ENCODE results near the gene ANKRD65. TPM values are rescaled to one million over a fixed set of nuclear protein-coding genes. Genes with fewer than 3 reads are reported as not detected.
"Not testable (repeated sequence)": the region's sequence is repeated elsewhere in the genome, so short reads cannot be mapped to it uniquely, and the experiment has no call there.

The ANKRD65 gene
- total RNA-seq, 1 experiment from 2014 or later = 14.7 TPM

DNA sequence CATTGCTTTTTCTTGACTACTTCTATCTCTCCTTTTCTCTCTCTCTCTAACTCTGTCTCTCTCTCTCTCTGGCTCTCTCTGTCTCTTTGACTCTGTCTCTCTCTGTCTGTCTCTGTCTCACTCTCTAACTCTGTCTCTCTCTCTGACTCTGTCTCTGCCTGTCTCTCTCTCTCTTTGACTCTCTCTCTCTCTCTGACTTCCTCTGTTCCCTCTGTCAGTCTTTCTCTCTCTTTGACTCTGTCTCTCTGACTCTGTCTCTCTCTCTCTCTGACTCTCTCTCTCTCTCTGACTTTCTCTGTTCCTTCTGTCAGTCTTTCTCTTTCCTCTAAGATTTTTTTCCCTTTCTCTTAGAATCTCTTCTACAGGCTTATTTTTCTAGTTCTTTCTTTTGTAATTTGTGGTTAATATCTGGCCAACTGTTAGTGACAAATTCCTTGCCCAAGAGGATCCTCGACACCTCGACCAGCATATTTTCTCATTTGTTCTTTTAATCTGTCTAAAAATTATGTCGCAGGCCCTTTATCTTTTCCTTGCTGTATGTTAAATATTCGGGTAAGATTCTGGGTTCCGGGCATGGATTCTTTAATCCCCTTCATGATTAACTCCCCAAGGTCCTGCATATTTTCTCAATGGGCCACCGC, 28.1 kb upstream of the ANKRD65 start, which contains the start of gene ATAD3C:
Gene ATAD3C, plus strand, starts transcription at position 591 of the 641 bp plus-strand sequence. CDS start 995 bp downstream, outside the sequence.
- ChIA-PET POLR2A (ENCODE audit: unreplicated experiment) (no interaction called here), CTCF (no interaction called here)

DNA sequence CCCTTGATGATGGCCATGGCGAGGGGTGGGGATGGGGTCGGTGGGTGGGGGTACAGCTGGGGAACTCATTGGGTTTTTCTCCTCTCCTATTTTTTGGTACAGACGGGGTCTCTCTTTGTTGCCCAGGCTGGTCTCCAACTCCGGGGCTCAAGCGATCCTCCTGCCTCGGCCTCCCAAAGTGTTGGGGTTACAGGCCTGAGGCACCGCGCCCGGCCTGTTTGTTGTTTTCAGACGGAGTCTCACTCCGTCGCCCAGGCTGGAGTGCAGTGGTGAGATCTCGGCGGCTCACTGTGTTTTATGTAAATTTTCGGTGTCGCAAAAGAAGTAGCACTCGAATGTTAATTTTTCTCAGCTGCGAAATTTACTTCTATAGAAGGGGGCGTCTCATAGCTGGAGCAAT, 25.6 kb upstream of the ANKRD65 start:
- CTCF ChIA-PET; POLR2A ChIA-PET (ENCODE audit: unreplicated experiment); BruUV-seq (replicated peaks): not testable (repeated sequence)

More for the DNA sequence above, 28.1 kb upstream of the ANKRD65 start, which contains the start of gene ATAD3C:
- no peak within 1 kb of the TSS for H3K4me3 ChIP-seq
- no peaks in the 10 kb centered on the region for H4K20me1 ChIP-seq (ENCODE audit: insufficient read depth)
- no peaks in the 10 kb centered on the region for H3K79me2 ChIP-seq (ENCODE audit: low read depth)
- H3K27me3 ChIP-seq (ENCODE audit: insufficient read depth, low read depth) = no peaks in the 10 kb centered on the region
- no peak for DNase-seq
- H3K36me3 ChIP-seq (ENCODE audit: low read depth) = no peaks in the 10 kb centered on the region
- no peaks in the 10 kb centered on the region for H3F3A ChIP-seq (ENCODE audit: insufficient read depth, low read depth)
- no peak for TF ChIP-seq EZH2 (IDR thresholded peaks at IDR 0.05; ENCODE audit: low read depth)
- TF ChIP-seq, protein P1, sequence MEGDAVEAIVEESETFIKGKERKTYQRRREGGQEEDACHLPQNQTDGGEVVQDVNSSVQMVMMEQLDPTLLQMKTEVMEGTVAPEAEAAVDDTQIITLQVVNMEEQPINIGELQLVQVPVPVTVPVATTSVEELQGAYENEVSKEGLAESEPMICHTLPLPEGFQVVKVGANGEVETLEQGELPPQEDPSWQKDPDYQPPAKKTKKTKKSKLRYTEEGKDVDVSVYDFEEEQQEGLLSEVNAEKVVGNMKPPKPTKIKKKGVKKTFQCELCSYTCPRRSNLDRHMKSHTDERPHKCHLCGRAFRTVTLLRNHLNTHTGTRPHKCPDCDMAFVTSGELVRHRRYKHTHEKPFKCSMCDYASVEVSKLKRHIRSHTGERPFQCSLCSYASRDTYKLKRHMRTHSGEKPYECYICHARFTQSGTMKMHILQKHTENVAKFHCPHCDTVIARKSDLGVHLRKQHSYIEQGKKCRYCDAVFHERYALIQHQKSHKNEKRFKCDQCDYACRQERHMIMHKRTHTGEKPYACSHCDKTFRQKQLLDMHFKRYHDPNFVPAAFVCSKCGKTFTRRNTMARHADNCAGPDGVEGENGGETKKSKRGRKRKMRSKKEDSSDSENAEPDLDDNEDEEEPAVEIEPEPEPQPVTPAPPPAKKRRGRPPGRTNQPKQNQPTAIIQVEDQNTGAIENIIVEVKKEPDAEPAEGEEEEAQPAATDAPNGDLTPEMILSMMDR (conservative IDR thresholded peaks at IDR 0.05) = no peak
- no peak within 1 kb of the TSS for H3K4me2 ChIP-seq
- H2AFZ ChIP-seq = 0 out of 2 replicates have a peak within 1 kb of the TSS, but pooled peaks have one; percentile 48
- intact Hi-C loops (cut with micrococcal nuclease; ENCODE audit: unreplicated experiment) = no loop called here
- no peaks in the 10 kb centered on the region for H3K9me3 ChIP-seq (ENCODE audit: insufficient read depth, low read depth)
- H3K27ac ChIP-seq = no peak within 1 kb of the TSS
- H3K4me1 ChIP-seq (replicated peaks; ENCODE audit: insufficient read depth) = no peaks in the 10 kb centered on the region
- no peaks in the 10 kb centered on the region for H3K9me2 ChIP-seq (ENCODE audit: insufficient read depth)
- no TSS peak for BruUV-seq (replicated peaks)

DNA sequence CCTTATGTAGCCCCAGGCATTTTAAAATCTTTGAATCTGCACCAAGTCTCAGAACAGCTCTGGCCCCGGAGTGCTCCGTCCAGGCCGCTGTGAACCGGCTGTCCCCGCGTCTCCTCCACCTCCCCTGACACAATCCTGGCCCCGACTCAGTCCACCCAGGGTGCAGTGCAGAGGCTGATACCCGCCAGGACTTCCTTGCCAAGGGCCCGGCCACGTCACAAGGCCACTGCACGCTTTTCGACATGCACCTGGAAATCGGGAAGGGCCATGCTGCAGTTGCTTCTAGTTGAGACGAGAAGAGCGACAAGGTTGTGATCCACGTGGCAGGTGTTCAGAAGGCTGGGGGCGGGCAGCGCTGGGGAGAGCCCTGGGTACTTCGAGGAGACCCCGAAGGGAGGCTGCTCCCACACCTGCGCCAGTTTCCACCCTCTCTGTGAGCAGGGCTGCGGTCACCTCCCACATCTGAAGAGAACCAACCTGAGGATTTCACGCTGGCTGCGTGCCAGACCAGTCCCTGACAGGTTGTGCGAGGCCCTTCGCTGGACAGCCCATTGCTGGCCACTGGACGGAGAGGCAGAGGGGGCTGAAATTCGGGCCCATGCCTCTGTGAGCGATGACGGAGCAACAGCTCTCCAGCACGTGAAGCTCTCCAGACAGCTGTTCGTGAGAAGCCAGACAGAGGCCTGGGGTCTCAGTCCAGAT, 21.1 kb upstream of the ANKRD65 start:
- H3K4me3 ChIP-seq = no peak overlapping the region
- POLR2A ChIA-PET (ENCODE audit: unreplicated experiment) = interaction anchor here (0.6 kb wide), 1 partner anchor 27 kb away, joined by 10 read pairs; no protein-coding TSS in a partner anchor
- no peak overlapping the region for H3K27ac ChIP-seq
- CTCF ChIA-PET = no interaction called here
- no peaks in the 10 kb centered on the region for H3K79me2 ChIP-seq (ENCODE audit: low read depth)
- no peaks in the 10 kb centered on the region for H3K27me3 ChIP-seq (ENCODE audit: insufficient read depth, low read depth)
- H3K4me2 ChIP-seq = no peak overlapping the region
- H3F3A ChIP-seq (ENCODE audit: insufficient read depth, low read depth) = no peaks in the 10 kb centered on the region
- H4K20me1 ChIP-seq (ENCODE audit: insufficient read depth) = no peaks in the 10 kb centered on the region
- intact Hi-C loops (cut with micrococcal nuclease; ENCODE audit: unreplicated experiment) = no loop called here
- no peaks in the 10 kb centered on the region for H3K36me3 ChIP-seq (ENCODE audit: low read depth)
- H3K4me1 ChIP-seq (replicated peaks; ENCODE audit: insufficient read depth) = no peaks in the 10 kb centered on the region
- no peaks in the 10 kb centered on the region for H3K9me3 ChIP-seq (ENCODE audit: insufficient read depth, low read depth)
- DNase-seq = no peak
- no peaks in the 10 kb centered on the region for H3K9me2 ChIP-seq (ENCODE audit: insufficient read depth)
- TF ChIP-seq, protein P1 (conservative IDR thresholded peaks at IDR 0.05) = no peak
- TF ChIP-seq EZH2 (IDR thresholded peaks at IDR 0.05; ENCODE audit: low read depth) = no peak
- no peak overlapping the region for H2AFZ ChIP-seq
- no TSS peak for BruUV-seq (replicated peaks)

More for the DNA sequence above, 25.6 kb upstream of the ANKRD65 start:
- intact Hi-C loops (cut with micrococcal nuclease; ENCODE audit: unreplicated experiment); H4K20me1 ChIP-seq (ENCODE audit: insufficient read depth); H3K4me2 ChIP-seq; H3K9me3 ChIP-seq (ENCODE audit: insufficient read depth, low read depth); H3K9me2 ChIP-seq (ENCODE audit: insufficient read depth); H3K27ac ChIP-seq; H3K27me3 ChIP-seq (ENCODE audit: insufficient read depth, low read depth); DNase-seq; H3K79me2 ChIP-seq (ENCODE audit: low read depth); H2AFZ ChIP-seq; H3K36me3 ChIP-seq (ENCODE audit: low read depth); H3K4me3 ChIP-seq; H3F3A ChIP-seq (ENCODE audit: insufficient read depth, low read depth); H3K4me1 ChIP-seq (replicated peaks; ENCODE audit: insufficient read depth): not testable (repeated sequence)

All from PC-9 (cell line).